ENCODE measurements around the gene USP22.
"Not testable (repeated sequence)": the region's sequence is repeated elsewhere in the genome, so short reads cannot be mapped to it uniquely, and the experiment has no call there.

USP22 gene

GRCh38 chr17:21066394-21066793, 23.6 kb upstream of the USP22 start:
- no peak overlapping the region for H3K4me3 ChIP-seq (ENCODE audit: low read length)
- TF ChIP-seq CTCF (IDR thresholded peaks at IDR 0.05; ENCODE audit: insufficient read depth, low read depth, low read length, missing control alignments): no peak
- no peak for DNase-seq (ENCODE audit: low read depth)

- no peak for DNase-seq (ENCODE audit: low read depth)
- no peak for TF ChIP-seq CTCF (IDR thresholded peaks at IDR 0.05; ENCODE audit: insufficient read depth, low read depth, low read length, missing control alignments)
- no peak overlapping the region for H3K4me3 ChIP-seq (ENCODE audit: low read length)
Measured at GRCh38 chr17:21061971-21062526, 19.2 kb upstream of the USP22 start.

- DNase-seq (ENCODE audit: low read depth): no peak
- no peak for TF ChIP-seq CTCF (IDR thresholded peaks at IDR 0.05; ENCODE audit: insufficient read depth, low read depth, low read length, missing control alignments)
- no peak overlapping the region for H3K4me3 ChIP-seq (ENCODE audit: low read length)
Measured at GRCh38 chr17:21061158-21061835, 18.5 kb upstream of the USP22 start.

GRCh38 chr17:21059761-21060160, 16.9 kb upstream of the USP22 start:
- DNase-seq (ENCODE audit: low read depth): no peak
- no peak overlapping the region for H3K4me3 ChIP-seq (ENCODE audit: low read length)
- no peak for TF ChIP-seq CTCF (IDR thresholded peaks at IDR 0.05; ENCODE audit: insufficient read depth, low read depth, low read length, missing control alignments)

- DNase-seq (ENCODE audit: low read depth): peak; percentile 52
- no peak for TF ChIP-seq CTCF (IDR thresholded peaks at IDR 0.05; ENCODE audit: insufficient read depth, low read depth, low read length, missing control alignments)
Measured at GRCh38 chr17:21058098-21058893, 15.5 kb upstream of the USP22 start.

GRCh38 chr17:21053056-21053455, 10.2 kb upstream of the USP22 start:
- not testable (repeated sequence) for DNase-seq (ENCODE audit: low read depth); H3K4me3 ChIP-seq (ENCODE audit: low read length)

More at GRCh38 chr17:21058098-21058893, 15.5 kb upstream of the USP22 start:
- no peak overlapping the region for H3K4me3 ChIP-seq (ENCODE audit: low read length)

- DNase-seq (ENCODE audit: low read depth): no peak
- no peak for TF ChIP-seq CTCF (IDR thresholded peaks at IDR 0.05; ENCODE audit: insufficient read depth, low read depth, low read length, missing control alignments)
- H3K4me3 ChIP-seq (ENCODE audit: low read length): no peak overlapping the region
Measured at GRCh38 chr17:21049457-21049856, 6.6 kb upstream of the USP22 start.
